SK-N-SH (cell line): Measurements from ENCODE around the gene ULK1. TPM values are rescaled to one million over a fixed set of nuclear protein-coding genes. Genes with fewer than 3 reads are reported as not detected.

Experiments
- CTCF ChIA-PET: fragments of 300-600, 350-600 bp; formaldehyde crosslinking; extraction: SDS; loops from one replicate; lab custom pipeline; 2021; lab: Yijun Ruan, JAX
- POLR2A ChIA-PET: fragments of 350-600 bp; sonication (Branson Sonifier 250); formaldehyde crosslinking; extraction: SDS; loops from one replicate; lab custom pipeline; 2020; ENCODE audit warnings: antibody characterized with exemption, inconsistent platforms; lab: Yijun Ruan, JAX
- DNase-seq: peaks from one replicate; pipeline ENCODE4 v3.0.0; 2012
- H2AFZ ChIP-seq: fragments of 200-600 bp; sonication (generic); 2 replicates; pipeline ENCODE4 v1.8.1; 2016; ENCODE audit warnings: antibody characterized with exemption, mild to moderate bottlenecking, low read depth
- H3F3A ChIP-seq: fragments of 200-600 bp; sonication (generic); replicated peaks from 2 replicates; pipeline ENCODE3; 2016; ENCODE audit warnings: antibody characterized with exemption, mild to moderate bottlenecking; ENCODE audit not compliant: insufficient read depth
- H3K27ac ChIP-seq, 2 experiments: fragments of 200-500 bp in 1 of 2; fragments of 200-600 bp in 1 of 2; sonication (Bioruptor generic) in 1 of 2; sonication (generic), shearing (Covaris generic) in 1 of 2; 2 replicates each; pipeline versions ENCODE4 v1.5.1 to v1.6.1; 2014 to 2016; ENCODE audit warnings: low read depth in 2 of 2, inconsistent platforms in 1 of 2, low read length in 1 of 2, mild to moderate bottlenecking in 1 of 2, mixed read lengths in 1 of 2
- H3K27me3 ChIP-seq: fragments of 200-600 bp; sonication (generic), shearing (Covaris generic); 2 replicates; pipeline ENCODE4 v1.6.1; 2016; ENCODE audit warnings: mixed run types; ENCODE audit not compliant: insufficient read depth
- H3K36me3 ChIP-seq, 2 experiments: fragments of 200-500 bp in 1 of 2; fragments of 200-600 bp in 1 of 2; sonication (Bioruptor generic) in 1 of 2; sonication (generic) in 1 of 2; replicated peaks in 1 of 2; 2 replicates each; pipeline versions ENCODE3 to v1.5.1; 2014 to 2016; ENCODE audit warnings: low read length in 1 of 2, mild to moderate bottlenecking in 1 of 2; ENCODE audit not compliant: insufficient read depth in 2 of 2, control insufficient read depth in 1 of 2
- H3K4me1 ChIP-seq, 2 experiments: fragments of 200-500 bp in 1 of 2; fragments of 200-600 bp in 1 of 2; sonication (Bioruptor generic) in 1 of 2; sonication (generic), shearing (Covaris generic) in 1 of 2; 2 replicates each; pipeline versions ENCODE4 v1.5.1 to v1.6.1; 2014 to 2016; ENCODE audit warnings: low read depth in 1 of 2, low read length in 1 of 2, mixed run types in 1 of 2; ENCODE audit not compliant: insufficient read depth in 2 of 2, control insufficient read depth in 1 of 2
- H3K4me2 ChIP-seq: fragments of 200-600 bp; sonication (generic), shearing (Covaris generic); 2 replicates; pipeline ENCODE4 v1.6.1; 2017; ENCODE audit warnings: mixed run types
- H3K4me3 ChIP-seq, 2 experiments: fragments of 200-500 bp in 1 of 2; fragments of 200-600 bp in 1 of 2; sonication (Bioruptor generic) in 1 of 2; sonication (generic), shearing (Covaris generic) in 1 of 2; 2 replicates each; pipeline versions ENCODE4 v1.5.1 to v1.8.1; 2014 to 2016; ENCODE audit warnings: low read depth in 2 of 2, inconsistent platforms in 1 of 2, low read length in 1 of 2, mild to moderate bottlenecking in 1 of 2, mixed read lengths in 1 of 2, moderate library complexity in 1 of 2
- H3K79me2 ChIP-seq: fragments of 200-600 bp; sonication (generic); 2 replicates; pipeline ENCODE4 v1.8.1; 2017; ENCODE audit warnings: mild to moderate bottlenecking; ENCODE audit not compliant: insufficient read depth
- H3K9ac ChIP-seq: fragments of 200-600 bp; sonication (generic); 2 replicates; pipeline ENCODE4 v1.6.1; 2017; ENCODE audit warnings: mixed run types
- H3K9me2 ChIP-seq: fragments of 200-600 bp; sonication (generic); 2 replicates; pipeline ENCODE4 v1.6.1; 2017; ENCODE audit warnings: mixed run types
- H3K9me3 ChIP-seq: fragments of 200-600 bp; sonication (generic); 2 replicates; pipeline ENCODE4 v1.6.1; 2017; ENCODE audit warnings: mixed run types, mild to moderate bottlenecking, moderate library complexity
- H4K20me1 ChIP-seq: fragments of 200-600 bp; sonication (generic); 2 replicates; pipeline ENCODE4 v1.6.1; 2017; ENCODE audit warnings: mild to moderate bottlenecking, mixed run types; ENCODE audit not compliant: insufficient read depth
- CHD2 ChIP-seq: fragments of 150-350 bp; IDR thresholded peaks from 2 replicates; pipeline ENCODE4 v1.6.1; 2018; ENCODE audit warnings: low read length; ENCODE audit not compliant: partially characterized antibody
- ELF1 ChIP-seq: IDR thresholded peaks from 2 replicates; pipeline ENCODE4 v1.4.0; 2012
- FOSL2 ChIP-seq: IDR thresholded peaks from 2 replicates; pipeline ENCODE4 v1.4.0; 2012; ENCODE audit warnings: low read depth, mild to moderate bottlenecking, moderate library complexity, borderline replicate concordance
- JUND ChIP-seq: IDR thresholded peaks from 2 replicates; pipeline ENCODE4 v1.4.0; 2012
- MXI1 ChIP-seq: IDR thresholded peaks from 2 replicates; pipeline ENCODE4 v1.6.1; 2012; ENCODE audit warnings: mild to moderate bottlenecking, low read depth, low read length, improper control_type of control experiment
- PBX3 ChIP-seq: IDR thresholded peaks from 2 replicates; pipeline ENCODE4; 2012
- RAD21 ChIP-seq: IDR thresholded peaks from 2 replicates; pipeline ENCODE4 v1.6.1; 2012; ENCODE audit warnings: mild to moderate bottlenecking, low read length
- RCOR1 ChIP-seq: fragments of 150-350 bp; IDR thresholded peaks from 2 replicates; pipeline ENCODE4 v1.6.1; 2017; ENCODE audit warnings: antibody characterized with exemption, low read length
- SMC3 ChIP-seq: IDR thresholded peaks from 2 replicates; pipeline ENCODE4 v1.6.1; 2012; ENCODE audit warnings: low read depth, low read length, improper control_type of control experiment
- USF1 ChIP-seq: IDR thresholded peaks from 2 replicates; pipeline ENCODE4 v1.4.0; 2012; ENCODE audit warnings: low read depth, borderline replicate concordance
- USF2 ChIP-seq: fragments of 150-350 bp; IDR thresholded peaks from 2 replicates; pipeline ENCODE4 v1.6.1; 2017; ENCODE audit warnings: antibody characterized with exemption, low read length, low read depth, borderline replicate concordance
- ZBTB33 ChIP-seq: IDR thresholded peaks from 2 replicates; pipeline ENCODE4 v1.4.0; 2012; ENCODE audit warnings: low read depth, borderline replicate concordance
- WGBS: methylation state at CpG from one replicate; pipeline ENCODE4 v1.1.6; 2017; ENCODE audit warnings: low lambda C conversion rate; 5-methylcytosine and 5-hydroxymethylcytosine counted together
- polyA plus RNA-seq, 3 experiments: library from polyadenylated mRNA; depleted of rRNA; stranded (reverse); fragments of >200 nt; gene quantifications; 2 replicates each; pipeline ENCODE4 v1.2.3, GENCODE V29; 2012

ULK1 gene
- polyA plus RNA-seq, 1 of the 3 experiments (the other 2 are of a cell fraction): 10.7 TPM

- 85% methylated on average over 17 of the region's 24 CpGs for WGBS
- no peaks in the 10 kb centered on the region for H3K9me2 ChIP-seq
- no peak overlapping the region for H3K4me3 ChIP-seq
- ChIA-PET CTCF (interaction anchor here (1.1 to 2.0 kb wide), 2 partner anchors 15 to 24 kb away, joined by 3 to 12 read pairs; no protein-coding TSS in a partner anchor), POLR2A (no interaction called here)
- TF ChIP-seq MXI1 (no peak), JUND (no peak), FOSL2 (no peak), ZBTB33 (no peak), CHD2 (no peak), RAD21 (no peak), SMC3 (no peak), USF2 (no peak), USF1 (no peak), PBX3 (no peak), RCOR1 (no peak), ELF1 (no peak)
- H3K4me2 ChIP-seq: no peak overlapping the region
- H3K27ac ChIP-seq: no peak overlapping the region
- H3F3A ChIP-seq: peaks cover 3% of the 10 kb centered on the region
- no peak overlapping the region for H3K9ac ChIP-seq
- H3K79me2 ChIP-seq: peaks cover 23% of the 10 kb centered on the region
- H2AFZ ChIP-seq: no peak overlapping the region
- peaks cover 4 to 6% of the 10 kb centered on the region in 2 experiments for H3K36me3 ChIP-seq
- H3K27me3 ChIP-seq: no peaks in the 10 kb centered on the region
- peaks cover 3 to 7% of the 10 kb centered on the region in 2 experiments; a peak in 1 of 4 replicates for H3K4me1 ChIP-seq
- no peaks in the 10 kb centered on the region for H3K9me3 ChIP-seq
- no peaks in the 10 kb centered on the region for H4K20me1 ChIP-seq
- DNase-seq: peak; percentile 16
Measured at GRCh38 chr12:131927110-131928079, 33.0 kb downstream of the ULK1 start.
